Thymus (tissue), 11 donors: ENCODE data around the gene C9orf152. TPM values are rescaled to one million over a fixed set of nuclear protein-coding genes. Genes with fewer than 3 reads are reported as not detected.

Experiments used
- DNase-seq, 9 donors: peaks; one replicate each; pipeline ENCODE4 v3.0.0-alpha.2; 2013; ENCODE audit warnings: low spot score in 9 of 9, low read depth in 6 of 9, missing footprints in 1 of 9
- H3K27ac ChIP-seq, 2 donors: one replicate each; pipeline ENCODE4 v1.5.1; 2013; ENCODE audit warnings: control low read depth in 1 of 2, low read depth in 1 of 2, low read length in 1 of 2, mild to moderate bottlenecking in 1 of 2, moderate library complexity in 1 of 2
- H3K27me3 ChIP-seq, 2 donors: one replicate each; pipeline ENCODE4 v1.5.1; 2013; ENCODE audit warnings: low read length in 1 of 2; ENCODE audit not compliant: control insufficient read depth in 2 of 2, insufficient read depth in 1 of 2
- H3K36me3 ChIP-seq, 2 donors: one replicate each; pipeline ENCODE4 v1.5.1; 2013; ENCODE audit warnings: low read length in 1 of 2, mild to moderate bottlenecking in 1 of 2, moderate library complexity in 1 of 2; ENCODE audit not compliant: control insufficient read depth in 2 of 2, insufficient read depth in 2 of 2
- H3K4me1 ChIP-seq, 2 donors: one replicate each; pipeline ENCODE4 v1.5.1; 2013; ENCODE audit warnings: low read length in 2 of 2; ENCODE audit not compliant: control insufficient read depth in 2 of 2, insufficient read depth in 2 of 2
- H3K4me3 ChIP-seq, 2 donors: one replicate each; pipeline ENCODE4 v1.5.1; 2013; ENCODE audit warnings: low read length in 2 of 2, control low read depth in 1 of 2, mild to moderate bottlenecking in 1 of 2
- H3K9me3 ChIP-seq, 2 donors: one replicate each; pipeline ENCODE4 v1.5.1; 2013; ENCODE audit warnings: low read length in 1 of 2, mild to moderate bottlenecking in 1 of 2; ENCODE audit not compliant: control insufficient read depth in 2 of 2, insufficient read depth in 1 of 2
- WGBS: extraction: QIAGEN DNeasy Blood & Tissue Kit; methylation state at CpG from one replicate; pipeline ENCODE4 v1.1.7; 2013; 5-methylcytosine and 5-hydroxymethylcytosine counted together
- polyA plus RNA-seq: library from polyadenylated mRNA; stranded (reverse); fragments of 200-250 nt; gene quantifications from one replicate; pipeline ENCODE4 v1.2.3, GENCODE V29; 2013
- total RNA-seq: library from RNA; stranded (reverse); fragments of 120-200 nt; gene quantifications from one replicate; pipeline ENCODE4 v1.2.4, GENCODE V29; 2013
- donor health status: healthy.

Gene C9orf152
- total and polyA plus RNA-seq, 2 donors = 0.05 to 0.23 TPM

- H3K27ac ChIP-seq = no peak overlapping the region
- H3K4me1 ChIP-seq = peaks cover 12 to 31% of the 10 kb centered on the region in 2 donors
- peaks cover 0 to 3% of the 10 kb centered on the region in 2 donors for H3K36me3 ChIP-seq
- DNase-seq = no peak
- no peak overlapping the region for H3K4me3 ChIP-seq
- peaks cover 7 to 22% of the 10 kb centered on the region in 2 donors for H3K9me3 ChIP-seq
- WGBS = 92% methylated on average over 1 of the region's 1 CpG
- H3K27me3 ChIP-seq = no peaks in the 10 kb centered on the region
Observed at GRCh38 chr9:110178281-110178680, 29.7 kb downstream of the C9orf152 start.

GRCh38 chr9:110175275-110175968 lies 32.5 kb downstream of the C9orf152 start:
- DNase-seq = no peak
- no peaks in the 10 kb centered on the region for H3K27me3 ChIP-seq
- H3K4me3 ChIP-seq = no peak overlapping the region
- 98% methylated on average over 4 of the region's 4 CpGs for WGBS
- H3K27ac ChIP-seq = peak overlapping the region in 1 of 2 donors; percentile 19
- peaks cover 16 to 21% of the 10 kb centered on the region in 2 donors for H3K36me3 ChIP-seq
- H3K4me1 ChIP-seq = peaks cover 10 to 34% of the 10 kb centered on the region in 2 donors
- peaks cover 1 to 12% of the 10 kb centered on the region in 2 donors for H3K9me3 ChIP-seq

GRCh38 chr9:110173322-110173642 lies 34.7 kb downstream of the C9orf152 start:
- DNase-seq = no peak
- WGBS = 21% methylated on average over 7 of the region's 7 CpGs
- peaks cover 26 to 40% of the 10 kb centered on the region in 2 donors for H3K36me3 ChIP-seq
- no peaks in the 10 kb centered on the region for H3K27me3 ChIP-seq
- no peak overlapping the region for H3K4me3 ChIP-seq
- H3K4me1 ChIP-seq = peaks cover 13 to 37% of the 10 kb centered on the region in 2 donors
- H3K27ac ChIP-seq = peak overlapping the region in 1 of 2 donors; percentile 90
- H3K9me3 ChIP-seq = peaks cover 1 to 8% of the 10 kb centered on the region in 2 donors

GRCh38 chr9:110170357-110171257 lies 37.4 kb downstream of the C9orf152 start:
- no peak overlapping the region for H3K4me3 ChIP-seq
- peaks cover 13 to 35% of the 10 kb centered on the region in 2 donors for H3K4me1 ChIP-seq
- no peaks in the 10 kb centered on the region for H3K27me3 ChIP-seq
- H3K9me3 ChIP-seq = peaks cover 1 to 8% of the 10 kb centered on the region in 2 donors
- peaks cover 27 to 58% of the 10 kb centered on the region in 2 donors for H3K36me3 ChIP-seq
- WGBS = 98% methylated on average over 9 of the region's 9 CpGs
- DNase-seq = no peak
- H3K27ac ChIP-seq = peak overlapping the region in 1 of 2 donors; percentile 1

- Histone ChIP-seq H3K36me3 (peaks cover 27 to 65% of the 10 kb centered on the region in 2 donors), H3K9me3 (peaks cover 0 to 8% of the 10 kb centered on the region in 2 donors), H3K4me3 (no peak overlapping the region), H3K27ac (no peak overlapping the region), H3K4me1 (peaks cover 9 to 29% of the 10 kb centered on the region in 2 donors), H3K27me3 (no peaks in the 10 kb centered on the region)
- 93% methylated on average over 5 of the region's 5 CpGs for WGBS
- DNase-seq = no peak
Observed at GRCh38 chr9:110168486-110168885, 39.5 kb downstream of the C9orf152 start.

- Histone ChIP-seq H3K4me1 (peaks cover 50 to 68% of the 10 kb centered on the region in 2 donors), H3K27me3 (no peaks in the 10 kb centered on the region), H3K36me3 (peaks cover 28 to 81% of the 10 kb centered on the region in 2 donors), H3K9me3 (no peaks in the 10 kb centered on the region), H3K27ac (peak overlapping the region; percentile 92 to 96), H3K4me3 (peak overlapping the region in 1 of 2 donors; percentile 25)
- DNase-seq = peak in 5 of 9 donors; percentile 66 to 90 (median 68)
- 6% methylated on average over 4 of the region's 4 CpGs for WGBS
Observed at GRCh38 chr9:110161940-110162339, 46.0 kb downstream of the C9orf152 start.

GRCh38 chr9:110160685-110161084 lies 47.3 kb downstream of the C9orf152 start:
- 92% methylated on average over 7 of the region's 7 CpGs for WGBS
- no peak for DNase-seq
- Histone ChIP-seq H3K4me3 (no peak overlapping the region), H3K9me3 (no peaks in the 10 kb centered on the region), H3K27ac (peak overlapping the region; percentile 77 to 96), H3K36me3 (peaks cover 30 to 78% of the 10 kb centered on the region in 2 donors), H3K27me3 (no peaks in the 10 kb centered on the region), H3K4me1 (peaks cover 61 to 77% of the 10 kb centered on the region in 2 donors)

GRCh38 chr9:110160123-110160522 lies 47.8 kb downstream of the C9orf152 start:
- DNase-seq = no peak
- Histone ChIP-seq H3K4me1 (peaks cover 66 to 82% of the 10 kb centered on the region in 2 donors), H3K36me3 (peaks cover 36 to 78% of the 10 kb centered on the region in 2 donors), H3K4me3 (no peak overlapping the region), H3K9me3 (no peaks in the 10 kb centered on the region), H3K27me3 (no peaks in the 10 kb centered on the region), H3K27ac (peak overlapping the region in 1 of 2 donors; percentile 96)
- WGBS = 99% methylated on average over 1 of the region's 1 CpG
